Esophagus muscularis mucosa (tissue), 2 donors: ENCODE measurements around the gene HOXB6.

Source experiments
- POLR2A ChIP-seq: fragments of 450-650 bp; IDR thresholded peaks from one replicate; pipeline ENCODE4 v1.6.1; 2017; ENCODE audit warnings: antibody characterized with exemption, moderate library complexity, mild to moderate bottlenecking, low read depth
- POLR2AphosphoS5 ChIP-seq, 2 donors: sonication (generic); formaldehyde crosslinking; IDR thresholded peaks; one replicate each; pipeline ENCODE4 v1.6.1; 2017; ENCODE audit warnings: antibody characterized with exemption in 2 of 2

DNA sequence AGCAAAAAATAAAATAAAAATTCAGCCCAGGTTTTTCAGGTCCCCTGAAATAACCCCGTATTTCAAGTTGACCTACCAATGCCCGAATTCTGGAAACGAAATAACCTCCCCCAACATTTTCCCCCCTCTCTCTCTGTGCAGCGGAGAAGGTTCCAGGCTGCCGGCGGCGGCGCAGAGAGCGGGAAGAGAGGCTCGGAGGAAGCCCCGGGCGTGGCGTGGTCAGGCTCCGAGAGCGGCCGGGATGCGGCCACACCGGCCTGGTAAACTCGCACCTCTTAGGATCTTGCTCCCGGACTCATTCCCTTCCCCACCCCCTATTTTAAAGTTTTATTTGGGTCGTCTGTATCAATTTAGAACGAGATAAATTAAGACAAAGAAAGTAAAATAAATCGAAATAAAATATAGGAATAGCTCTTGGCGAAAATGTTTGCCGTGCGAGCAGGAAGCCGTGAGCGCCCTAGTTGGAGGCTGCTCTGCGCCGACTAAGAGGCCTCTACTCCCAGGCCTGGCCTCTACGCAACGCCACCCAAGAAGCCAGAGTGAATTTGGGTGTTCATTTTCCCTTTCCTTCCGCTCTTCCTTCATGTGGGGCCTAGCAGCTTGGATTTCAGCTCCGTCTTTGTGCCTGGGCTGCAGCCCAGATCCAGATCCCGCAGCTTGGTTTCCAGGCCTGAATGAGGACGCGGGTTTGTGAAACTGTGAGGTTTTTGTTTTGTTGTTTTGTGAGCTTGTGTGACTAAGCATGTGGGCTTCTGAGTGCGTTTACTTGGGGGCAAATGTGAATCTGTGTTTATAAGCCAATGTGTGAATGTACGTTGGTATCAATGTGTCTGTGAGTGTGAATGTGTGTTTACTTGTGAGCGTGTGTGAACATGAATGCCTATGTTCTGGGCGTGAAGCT lies 1.5 kb upstream of the HOXB6 start:
- TF ChIP-seq POLR2AphosphoS5 (IDR thresholded peaks at IDR 0.05) (no peak), POLR2A (no peak)
